Measurements from ENCODE around the gene ADCY7. TPM values are rescaled to one million over a fixed set of nuclear protein-coding genes. Genes with fewer than 3 reads are reported as not detected.
A peak's percentile ranks its signal among the peaks of the same experiment; 100 is the strongest.

The ADCY7 gene
- total and polyA plus RNA-seq, 9 of the 15 experiments (the other 6 are each of a cell fraction or from before 2014, with no cell fraction given) = 2.3 to 108 (median 28.6) TPM

- TF ChIP-seq, protein P1, sequence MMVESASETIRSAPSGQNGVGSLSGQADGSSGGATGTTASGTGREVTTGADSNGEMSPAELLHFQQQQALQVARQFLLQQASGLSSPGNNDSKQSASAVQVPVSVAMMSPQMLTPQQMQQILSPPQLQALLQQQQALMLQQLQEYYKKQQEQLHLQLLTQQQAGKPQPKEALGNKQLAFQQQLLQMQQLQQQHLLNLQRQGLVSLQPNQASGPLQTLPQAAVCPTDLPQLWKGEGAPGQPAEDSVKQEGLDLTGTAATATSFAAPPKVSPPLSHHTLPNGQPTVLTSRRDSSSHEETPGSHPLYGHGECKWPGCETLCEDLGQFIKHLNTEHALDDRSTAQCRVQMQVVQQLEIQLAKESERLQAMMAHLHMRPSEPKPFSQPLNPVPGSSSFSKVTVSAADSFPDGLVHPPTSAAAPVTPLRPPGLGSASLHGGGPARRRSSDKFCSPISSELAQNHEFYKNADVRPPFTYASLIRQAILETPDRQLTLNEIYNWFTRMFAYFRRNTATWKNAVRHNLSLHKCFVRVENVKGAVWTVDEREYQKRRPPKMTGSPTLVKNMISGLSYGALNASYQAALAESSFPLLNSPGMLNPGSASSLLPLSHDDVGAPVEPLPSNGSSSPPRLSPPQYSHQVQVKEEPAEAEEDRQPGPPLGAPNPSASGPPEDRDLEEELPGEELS (CRISPR knock-in tag; IDR thresholded peaks at IDR 0.05; ENCODE audit: borderline replicate concordance) = 0 out of 2 replicates have a peak, but pooled peaks have one; percentile 53
- TF ChIP-seq ZFPM2 (CRISPR knock-in tag; IDR thresholded peaks at IDR 0.05) = no peak
- peak; percentile 39 for TF ChIP-seq SAP30 (IDR thresholded peaks at IDR 0.05; ENCODE audit: borderline replicate concordance, insufficient read depth, low read depth, low read length, poor library complexity, severe bottlenecking)
- no peak for TF ChIP-seq RBM25 (IDR thresholded peaks at IDR 0.05; ENCODE audit: low read depth, low read length, severe bottlenecking)
- TF ChIP-seq ILF3 (IDR thresholded peaks at IDR 0.05; ENCODE audit: borderline replicate concordance) = no peak
- TF ChIP-seq ZNF551 (CRISPR knock-in tag; IDR thresholded peaks at IDR 0.05) = no peak
- no peak for TF ChIP-seq ZHX1 (conservative IDR thresholded peaks at IDR 0.05; ENCODE audit: low read length)
- no peak for TF ChIP-seq GABPB2 (CRISPR knock-in tag; conservative IDR thresholded peaks at IDR 0.05)
- no peak for TF ChIP-seq ZFP91 (CRISPR knock-in tag; IDR thresholded peaks at IDR 0.05)
- TF ChIP-seq BRF2 (IDR thresholded peaks at IDR 0.05; ENCODE audit: borderline replicate concordance, insufficient read depth, insufficient read length) = no peak
- no peak for TF ChIP-seq ZNF316 (IDR thresholded peaks at IDR 0.05)
- no peak for TF ChIP-seq ATF1 (CRISPR knock-in tag; IDR thresholded peaks at IDR 0.05)
- TF ChIP-seq ATF1 (tag; IDR thresholded peaks at IDR 0.05) = no peak
- no peak for TF ChIP-seq JUND (IDR thresholded peaks at IDR 0.05; ENCODE audit: borderline replicate concordance, low read depth, low read length)
- TF ChIP-seq JUND (tag; IDR thresholded peaks at IDR 0.05; ENCODE audit: borderline replicate concordance, low read depth, low read length) = no peak
- peak; percentile 12; the same call in 1 of the 2 replicates for TF ChIP-seq MAX (CRISPR knock-in tag; IDR thresholded peaks at IDR 0.05)
- no peak for TF ChIP-seq FOSL1 (tag; conservative IDR thresholded peaks at IDR 0.05)
- no peak for TF ChIP-seq SNRNP70 (optimal IDR thresholded peaks at IDR 0.05; ENCODE audit: low read depth, low read length)
- no peak for TF ChIP-seq TRIM24 (IDR thresholded peaks at IDR 0.05)
- TF ChIP-seq ETV5 (CRISPR knock-in tag; IDR thresholded peaks at IDR 0.05; ENCODE audit: low read depth) = no peak
Measured at GRCh38 chr16:50246299-50247122, 19.8 kb upstream of the ADCY7 start (continued).
